ENCODE results near the gene IFNL2. TPM values are rescaled to one million over a fixed set of nuclear protein-coding genes. Genes with fewer than 3 reads are reported as not detected.

Gene IFNL2
- total and polyA plus RNA-seq, 3 experiments from 2014 or later, result not detected

DNA sequence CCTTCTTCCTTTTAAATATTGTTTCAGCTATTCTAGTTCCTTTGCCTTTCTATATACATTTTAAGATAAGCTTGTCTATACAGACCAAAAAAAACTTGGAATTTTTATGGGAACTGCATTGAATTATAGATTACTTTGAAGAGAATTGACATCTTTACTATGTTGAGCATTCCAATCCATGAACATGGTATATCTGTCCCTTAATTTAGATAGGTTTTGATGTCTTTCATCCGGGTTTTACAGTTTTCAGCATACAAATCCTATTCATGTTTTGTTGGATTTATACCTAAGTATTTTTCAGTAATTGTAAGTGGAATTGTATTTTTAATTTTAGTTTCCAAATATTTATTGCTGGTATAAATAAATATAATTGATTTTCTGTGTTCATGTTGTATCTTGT, 15.8 kb downstream of the IFNL2 start:
- no peaks in the 10 kb centered on the region for H3K9me3 ChIP-seq (ENCODE audit: low read length)
- Mint-ChIP-seq H3K9me3 (peaks cover 0 to 15% (median 7%) of the 10 kb centered on the region in 5 donors), H3K4me1 (no peaks in the 10 kb centered on the region), H3K4me3 (no peak overlapping the region), H3K27ac (no peak overlapping the region), H3K36me3 (peaks cover 0 to 13% (median 0%) of the 10 kb centered on the region in 3 donors), H3K27me3 (peaks cover 2 to 5% of the 10 kb centered on the region in 2 donors)
- no peaks in the 10 kb centered on the region for H3K4me1 ChIP-seq (ENCODE audit: insufficient read depth, low read length)
- H3K27me3 ChIP-seq (ENCODE audit: insufficient read depth, low read length, poor library complexity, severe bottlenecking), result no peaks in the 10 kb centered on the region
- no peak for DNase-seq
- H3K27ac ChIP-seq (ENCODE audit: low read depth, low read length), result no peak overlapping the region
- ChIA-PET POLR2A (no interaction called here), CTCF (no interaction called here)
- H3K36me3 ChIP-seq (ENCODE audit: insufficient read depth, low read length), result no peaks in the 10 kb centered on the region
- no peak overlapping the region for H3K4me3 ChIP-seq (ENCODE audit: low read length)

DNA sequence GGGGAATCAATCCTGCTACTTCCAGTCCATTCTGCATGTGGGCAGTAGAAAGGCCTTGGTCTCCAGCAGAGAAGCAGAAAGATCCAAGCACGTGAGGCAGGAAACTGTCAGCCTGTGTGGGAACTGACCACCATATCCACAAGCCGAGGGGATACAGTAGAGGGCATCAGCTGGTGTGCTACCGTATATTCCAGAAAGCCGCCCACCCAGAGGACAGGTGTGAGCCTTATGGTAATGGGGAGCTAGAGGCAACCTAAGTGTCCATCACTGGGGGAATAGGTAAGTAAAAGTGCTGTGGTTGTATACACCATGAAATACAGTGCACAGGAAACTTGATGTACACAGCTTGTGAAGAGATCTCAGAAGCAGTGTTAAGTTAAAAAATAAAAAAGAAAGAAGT, 25.2 kb downstream of the IFNL2 start:
- no peaks in the 10 kb centered on the region for H3K9me3 ChIP-seq (ENCODE audit: low read length)
- Mint-ChIP-seq H3K4me1 (peaks cover 16 to 23% (median 16%) of the 10 kb centered on the region in 3 donors), H3K27ac (peak overlapping the region in 1 of 8 donors; percentile 30), H3K9me3 (no peaks in the 10 kb centered on the region), H3K4me3 (no peak overlapping the region), H3K27me3 (no peaks in the 10 kb centered on the region), H3K36me3 (peaks cover 0 to 1% (median 0%) of the 10 kb centered on the region in 3 donors)
- no peak overlapping the region for H3K27ac ChIP-seq (ENCODE audit: low read depth, low read length)
- no peaks in the 10 kb centered on the region for H3K27me3 ChIP-seq (ENCODE audit: insufficient read depth, low read length, poor library complexity, severe bottlenecking)
- DNase-seq, result peak in 1 of 5 donors; percentile 6
- POLR2A ChIA-PET, result no interaction called here
- H3K4me1 ChIP-seq (ENCODE audit: insufficient read depth, low read length), result peaks cover 7% of the 10 kb centered on the region
- CTCF ChIA-PET, result interaction anchor here (0.7 kb wide), 1 partner anchor 11 kb away, joined by 3 read pairs; no protein-coding TSS in a partner anchor
- no peaks in the 10 kb centered on the region for H3K36me3 ChIP-seq (ENCODE audit: insufficient read depth, low read length)
- H3K4me3 ChIP-seq (ENCODE audit: low read length), result no peak overlapping the region

DNA sequence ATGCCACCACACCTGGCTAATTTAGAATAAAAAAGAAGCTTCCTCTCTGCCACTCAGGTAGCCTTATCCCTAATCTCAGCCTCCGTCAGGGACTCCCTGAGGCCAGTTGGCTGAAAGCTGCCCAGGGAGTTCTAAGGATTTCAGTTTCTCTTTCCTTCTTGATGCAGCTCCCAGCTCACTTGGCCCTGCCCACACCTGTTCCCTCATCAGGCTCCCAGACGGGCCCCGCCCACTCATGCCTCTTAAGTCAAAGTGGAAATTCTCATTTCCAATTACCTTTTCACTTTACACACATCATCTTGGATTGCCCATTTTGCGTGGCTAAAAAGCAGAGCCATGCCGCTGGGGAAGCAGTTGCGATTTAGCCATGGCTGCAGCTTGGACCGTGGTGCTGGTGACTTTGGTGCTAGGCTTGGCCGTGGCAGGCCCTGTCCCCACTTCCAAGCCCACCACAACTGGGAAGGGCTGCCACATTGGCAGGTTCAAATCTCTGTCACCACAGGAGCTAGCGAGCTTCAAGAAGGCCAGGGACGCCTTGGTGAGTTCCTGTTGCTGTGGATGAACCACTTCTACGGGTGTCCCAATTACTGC, 28.0 kb downstream of the IFNL2 start, which contains the start of gene IFNL1:
Gene IFNL1, plus strand, starts transcription at position 353 of the 591 bp plus-strand sequence. Its CDS starts 15 bp downstream, at position 368.
- H3K4me1 Mint-ChIP-seq, result peaks cover 28 to 41% (median 30%) of the 10 kb centered on the region in 3 donors
- H3K4me3 Mint-ChIP-seq, result peak within 1 kb of the TSS in 6 of 7 donors; percentile 24 to 71 (median 54)
- ChIA-PET CTCF (interaction anchor here (1.3 kb wide), 1 partner anchor 32 kb away, joined by 4 read pairs; no protein-coding TSS in a partner anchor), POLR2A (interaction anchor here (1.1 kb wide), 1 partner anchor 46 kb away, joined by 3 read pairs; the partner anchor contains the start of gene SAMD4B)
- no peaks in the 10 kb centered on the region for H3K9me3 ChIP-seq (ENCODE audit: low read length)
- H3K36me3 ChIP-seq (ENCODE audit: insufficient read depth, low read length), result no peaks in the 10 kb centered on the region
- peaks cover 0 to 1% (median 0%) of the 10 kb centered on the region in 3 donors for H3K36me3 Mint-ChIP-seq
- no peak within 1 kb of the TSS for H3K27ac ChIP-seq (ENCODE audit: low read depth, low read length)
- H3K9me3 Mint-ChIP-seq, result no peaks in the 10 kb centered on the region
- H3K27me3 Mint-ChIP-seq, result no peaks in the 10 kb centered on the region
- H3K4me3 ChIP-seq (ENCODE audit: low read length), result no peak within 1 kb of the TSS
- peaks cover 19% of the 10 kb centered on the region for H3K4me1 ChIP-seq (ENCODE audit: insufficient read depth, low read length)
- H3K27ac Mint-ChIP-seq, result peak within 1 kb of the TSS in 7 of 8 donors; percentile 47 to 86 (median 74)
- peak in 1 of 5 donors; percentile 19 for DNase-seq
- H3K27me3 ChIP-seq (ENCODE audit: insufficient read depth, low read length, poor library complexity, severe bottlenecking), result no peaks in the 10 kb centered on the region

DNA sequence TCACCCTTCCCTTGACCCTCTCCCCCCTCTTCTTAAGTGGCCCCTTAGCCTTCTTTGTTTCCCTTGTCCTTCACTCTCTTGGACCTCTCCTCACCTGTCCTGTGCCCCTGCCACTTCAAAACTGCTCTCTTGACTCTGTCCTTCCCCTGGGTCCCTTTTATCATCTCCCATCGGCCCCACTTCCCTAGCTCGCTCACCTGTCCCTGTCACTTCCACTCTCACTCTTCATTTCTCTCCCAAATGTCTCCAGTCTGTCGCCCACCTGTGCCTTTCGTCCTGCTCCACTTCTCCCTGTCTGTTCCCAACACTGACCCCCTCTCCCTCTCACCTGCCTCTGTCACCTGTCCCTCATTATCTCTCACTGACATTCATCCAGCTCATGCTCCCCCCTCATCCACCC, 28.7 kb downstream of the IFNL2 start:
- H3K4me1 Mint-ChIP-seq, result peaks cover 28 to 41% (median 30%) of the 10 kb centered on the region in 3 donors
- ChIA-PET CTCF (interaction anchor here (1.3 kb wide), 1 partner anchor 31 kb away, joined by 4 read pairs; no protein-coding TSS in a partner anchor), POLR2A (interaction anchor here (0.6 to 1.1 kb wide), 3 partner anchors 13 to 101 kb away, joined by 3 to 8 read pairs (median 3); partner anchors contain the start of gene SAMD4B)
- Histone ChIP-seq H3K9me3 (ENCODE audit: low read length) (no peaks in the 10 kb centered on the region), H3K27ac (ENCODE audit: low read depth, low read length) (no peak overlapping the region), H3K27me3 (ENCODE audit: insufficient read depth, low read length, poor library complexity, severe bottlenecking) (no peaks in the 10 kb centered on the region), H3K4me1 (ENCODE audit: insufficient read depth, low read length) (peaks cover 19% of the 10 kb centered on the region), H3K36me3 (ENCODE audit: insufficient read depth, low read length) (no peaks in the 10 kb centered on the region), H3K4me3 (ENCODE audit: low read length) (no peak overlapping the region)
- H3K4me3 Mint-ChIP-seq, result peak overlapping the region in 6 of 7 donors; percentile 24 to 71 (median 54)
- no peaks in the 10 kb centered on the region for H3K27me3 Mint-ChIP-seq
- H3K36me3 Mint-ChIP-seq, result peaks cover 0 to 1% (median 0%) of the 10 kb centered on the region in 3 donors
- H3K27ac Mint-ChIP-seq, result peak overlapping the region in 6 of 8 donors; percentile 49 to 79 (median 74)
- DNase-seq, result peak in 1 of 5 donors; percentile 19
- no peaks in the 10 kb centered on the region for H3K9me3 Mint-ChIP-seq

DNA sequence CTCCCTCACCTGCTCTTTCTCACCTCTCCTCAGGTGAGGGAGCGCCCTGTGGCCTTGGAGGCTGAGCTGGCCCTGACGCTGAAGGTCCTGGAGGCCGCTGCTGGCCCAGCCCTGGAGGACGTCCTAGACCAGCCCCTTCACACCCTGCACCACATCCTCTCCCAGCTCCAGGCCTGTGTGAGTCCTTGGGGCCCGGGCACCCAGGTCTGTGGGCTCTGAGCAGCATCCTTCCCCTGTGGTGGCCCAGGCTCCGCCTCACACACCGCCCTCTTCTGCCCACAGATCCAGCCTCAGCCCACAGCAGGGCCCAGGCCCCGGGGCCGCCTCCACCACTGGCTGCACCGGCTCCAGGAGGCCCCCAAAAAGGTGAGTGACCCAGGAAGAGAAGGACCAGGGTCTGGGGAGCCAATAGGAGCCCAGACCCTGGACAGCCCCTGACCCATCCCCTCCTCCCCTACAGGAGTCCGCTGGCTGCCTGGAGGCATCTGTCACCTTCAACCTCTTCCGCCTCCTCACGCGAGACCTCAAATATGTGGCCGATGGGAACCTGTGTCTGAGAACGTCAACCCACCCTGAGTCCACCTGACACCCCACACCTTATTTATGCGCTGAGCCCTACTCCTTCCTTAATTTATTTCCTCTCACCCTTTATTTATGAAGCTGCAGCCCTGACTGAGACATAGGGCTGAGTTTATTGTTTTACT, 29.9 kb downstream of the IFNL2 start:
- Histone ChIP-seq H3K36me3 (ENCODE audit: insufficient read depth, low read length) (no peaks in the 10 kb centered on the region), H3K27ac (ENCODE audit: low read depth, low read length) (peak overlapping the region; percentile 21), H3K9me3 (ENCODE audit: low read length) (no peaks in the 10 kb centered on the region), H3K4me3 (ENCODE audit: low read length) (peak overlapping the region; percentile 36), H3K4me1 (ENCODE audit: insufficient read depth, low read length) (peaks cover 19% of the 10 kb centered on the region), H3K27me3 (ENCODE audit: insufficient read depth, low read length, poor library complexity, severe bottlenecking) (no peaks in the 10 kb centered on the region)
- peak; percentile 34 to 85 (median 61) for DNase-seq
- Mint-ChIP-seq H3K4me3 (peak overlapping the region; percentile 68 to 89 (median 86)), H3K4me1 (peaks cover 28 to 41% (median 30%) of the 10 kb centered on the region in 3 donors), H3K27ac (peak overlapping the region; percentile 18 to 97 (median 89)), H3K36me3 (peaks cover 0 to 1% (median 0%) of the 10 kb centered on the region in 3 donors), H3K9me3 (no peaks in the 10 kb centered on the region), H3K27me3 (no peaks in the 10 kb centered on the region)
- ChIA-PET CTCF (interaction anchor here (1.5 kb wide), 1 partner anchor 32 kb away, joined by 4 read pairs; no protein-coding TSS in a partner anchor), POLR2A (interaction anchor here (1.0 kb wide), 1 partner anchor 100 kb away, joined by 3 read pairs; no protein-coding TSS in a partner anchor)

DNA sequence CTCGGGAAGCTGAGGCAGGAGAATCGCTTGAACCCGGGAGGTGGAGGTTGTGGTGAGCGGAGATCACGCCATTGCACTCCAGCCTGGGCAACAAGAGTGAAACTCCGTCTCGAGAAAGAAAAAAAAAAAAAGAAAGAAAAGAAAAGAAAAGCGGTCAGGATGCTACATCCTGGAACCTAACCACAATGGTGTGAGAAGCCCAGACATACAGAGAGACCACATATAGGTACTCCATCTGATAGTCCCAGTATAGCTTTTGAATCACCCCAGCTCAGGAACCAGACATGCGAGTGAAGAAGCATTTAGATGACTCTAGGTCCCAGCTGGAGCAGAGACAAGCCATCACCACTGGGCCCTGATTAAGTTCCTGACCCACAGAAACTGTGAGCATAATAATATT, 31.2 kb downstream of the IFNL2 start:
- Mint-ChIP-seq H3K27me3 (no peaks in the 10 kb centered on the region), H3K4me1 (peaks cover 28 to 38% (median 30%) of the 10 kb centered on the region in 3 donors), H3K27ac (peak overlapping the region; percentile 22 to 90 (median 81)), H3K9me3 (no peaks in the 10 kb centered on the region), H3K36me3 (no peaks in the 10 kb centered on the region), H3K4me3 (peak overlapping the region; percentile 46 to 83 (median 69))
- POLR2A ChIA-PET, result interaction anchor here (0.5 to 0.7 kb wide), 2 partner anchors 10 to 36 kb away, joined by 8 to 9 read pairs; no protein-coding TSS in a partner anchor
- peak in 2 of 5 donors; percentile 54 to 61 for DNase-seq
- Histone ChIP-seq H3K9me3 (ENCODE audit: low read length) (no peaks in the 10 kb centered on the region), H3K4me1 (ENCODE audit: insufficient read depth, low read length) (peaks cover 19% of the 10 kb centered on the region), H3K36me3 (ENCODE audit: insufficient read depth, low read length) (no peaks in the 10 kb centered on the region), H3K27me3 (ENCODE audit: insufficient read depth, low read length, poor library complexity, severe bottlenecking) (no peaks in the 10 kb centered on the region), H3K4me3 (ENCODE audit: low read length) (no peak overlapping the region), H3K27ac (ENCODE audit: low read depth, low read length) (no peak overlapping the region)
- CTCF ChIA-PET, result interaction anchor here (1.6 kb wide), 2 partner anchors 28 to 177 kb away, joined by 3 to 7 read pairs; no protein-coding TSS in a partner anchor

DNA sequence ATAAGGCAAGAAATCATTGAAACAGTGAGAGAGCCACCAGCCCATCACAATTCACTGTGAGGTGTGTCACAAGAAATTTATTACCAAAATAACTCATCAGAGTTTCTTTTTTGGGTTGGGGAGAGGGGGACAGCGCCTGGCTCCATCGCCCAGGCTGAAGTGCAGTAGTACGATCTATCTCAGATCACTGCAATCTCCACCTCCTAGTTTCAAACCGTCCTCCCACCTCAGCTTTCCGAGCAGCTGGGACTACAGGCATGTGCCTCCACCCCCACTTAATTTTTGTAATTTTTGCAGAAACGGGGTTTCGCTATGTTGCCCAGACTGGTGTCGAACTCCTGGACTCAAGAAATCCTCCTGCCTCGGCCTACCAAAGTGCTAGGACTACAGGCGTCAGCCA, 31.6 kb downstream of the IFNL2 start:
- Mint-ChIP-seq H3K36me3 (no peaks in the 10 kb centered on the region), H3K4me1 (peaks cover 28 to 36% (median 30%) of the 10 kb centered on the region in 3 donors), H3K27me3 (no peaks in the 10 kb centered on the region), H3K4me3 (peak overlapping the region in 4 of 7 donors; percentile 48 to 83 (median 71)), H3K9me3 (no peaks in the 10 kb centered on the region), H3K27ac (peak overlapping the region; percentile 40 to 90 (median 81))
- Histone ChIP-seq H3K4me1 (ENCODE audit: insufficient read depth, low read length) (peaks cover 19% of the 10 kb centered on the region), H3K27me3 (ENCODE audit: insufficient read depth, low read length, poor library complexity, severe bottlenecking) (no peaks in the 10 kb centered on the region), H3K4me3 (ENCODE audit: low read length) (no peak overlapping the region), H3K27ac (ENCODE audit: low read depth, low read length) (no peak overlapping the region), H3K9me3 (ENCODE audit: low read length) (no peaks in the 10 kb centered on the region), H3K36me3 (ENCODE audit: insufficient read depth, low read length) (no peaks in the 10 kb centered on the region)
- ChIA-PET POLR2A (interaction anchor here (0.5 kb wide), 1 partner anchor 9 kb away, joined by 8 read pairs; no protein-coding TSS in a partner anchor), CTCF (interaction anchor here (1.6 kb wide), 2 partner anchors 28 to 178 kb away, joined by 3 to 7 read pairs; no protein-coding TSS in a partner anchor)
- DNase-seq, result no peak
